Measurements from ENCODE around the gene CRACR2A. TPM values are rescaled to one million over a fixed set of nuclear protein-coding genes. Genes with fewer than 3 reads are reported as not detected.

Gene CRACR2A
- total RNA-seq, 2 donors from 2014 or later: 1.1 to 4.7 TPM

GRCh38 chr12:3633396-3633795 is 119.5 kb downstream of the CRACR2A start:
- Histone ChIP-seq H3K9ac (ENCODE audit: extremely low read depth, low read length, poor library complexity, severe bottlenecking) (no peak overlapping the region), H3K9me3 (ENCODE audit: control insufficient read depth, low read length) (no peaks in the 10 kb centered on the region), H3K4me3 (ENCODE audit: low read length) (no peak overlapping the region), H3K27ac (ENCODE audit: low read depth, low read length) (no peak overlapping the region), H3K36me3 (ENCODE audit: control insufficient read depth, insufficient read depth, low read length) (no peaks in the 10 kb centered on the region), H3K27me3 (ENCODE audit: control insufficient read depth, insufficient read depth, low read length, poor library complexity, severe bottlenecking) (no peaks in the 10 kb centered on the region), H3K4me1 (ENCODE audit: control insufficient read depth, insufficient read depth, low read length) (peaks cover 7% of the 10 kb centered on the region)
- H3K4me3 Mint-ChIP-seq: no peak overlapping the region
- H3K9me3 Mint-ChIP-seq: no peaks in the 10 kb centered on the region
- DNase-seq: no peak
- no peak overlapping the region for H3K27ac Mint-ChIP-seq
- TF ChIP-seq CTCF (conservative IDR thresholded peaks at IDR 0.05): no peak
- peaks cover 16% of the 10 kb centered on the region for H3K4me1 Mint-ChIP-seq
- no peaks in the 10 kb centered on the region for H3K36me3 Mint-ChIP-seq (ENCODE audit: low read depth)
- 92% methylated on average over 6 to 9 of the region's 9 CpGs for WGBS, 2 experiments (ENCODE audit: insufficient coverage in 1 of 2, insufficient read length in 1 of 2)
- H3K27me3 Mint-ChIP-seq (ENCODE audit: insufficient read depth): no peaks in the 10 kb centered on the region

- Mint-ChIP-seq H3K4me1 (peaks cover 16% of the 10 kb centered on the region), H3K27ac (no peak overlapping the region), H3K9me3 (no peaks in the 10 kb centered on the region), H3K36me3 (ENCODE audit: low read depth) (no peaks in the 10 kb centered on the region), H3K4me3 (no peak overlapping the region), H3K27me3 (ENCODE audit: insufficient read depth) (no peaks in the 10 kb centered on the region)
- DNase-seq: no peak
- H3K9me3 ChIP-seq (ENCODE audit: control insufficient read depth, low read length): no peaks in the 10 kb centered on the region
- no peak overlapping the region for H3K27ac ChIP-seq (ENCODE audit: low read depth, low read length)
- H3K27me3 ChIP-seq (ENCODE audit: control insufficient read depth, insufficient read depth, low read length, poor library complexity, severe bottlenecking): no peaks in the 10 kb centered on the region
- H3K4me1 ChIP-seq (ENCODE audit: control insufficient read depth, insufficient read depth, low read length): peaks cover 7% of the 10 kb centered on the region
- no peak overlapping the region for H3K9ac ChIP-seq (ENCODE audit: extremely low read depth, low read length, poor library complexity, severe bottlenecking)
- WGBS, 2 experiments (ENCODE audit: insufficient coverage in 1 of 2, insufficient read length in 1 of 2): 91 to 100% methylated on average over 1 to 2 of the region's 2 CpGs
- H3K4me3 ChIP-seq (ENCODE audit: low read length): no peak overlapping the region
- H3K36me3 ChIP-seq (ENCODE audit: control insufficient read depth, insufficient read depth, low read length): no peaks in the 10 kb centered on the region
- TF ChIP-seq CTCF (conservative IDR thresholded peaks at IDR 0.05): no peak
These were observed 120.2 kb downstream of the CRACR2A start for GRCh38 chr12:3632754-3633153.

GRCh38 chr12:3632256-3632655 is 120.7 kb downstream of the CRACR2A start:
- no peak overlapping the region for H3K4me3 Mint-ChIP-seq
- TF ChIP-seq CTCF (conservative IDR thresholded peaks at IDR 0.05): no peak
- H3K27ac Mint-ChIP-seq: no peak overlapping the region
- Histone ChIP-seq H3K4me1 (ENCODE audit: control insufficient read depth, insufficient read depth, low read length) (peaks cover 7% of the 10 kb centered on the region), H3K27ac (ENCODE audit: low read depth, low read length) (no peak overlapping the region), H3K27me3 (ENCODE audit: control insufficient read depth, insufficient read depth, low read length, poor library complexity, severe bottlenecking) (no peaks in the 10 kb centered on the region), H3K9me3 (ENCODE audit: control insufficient read depth, low read length) (no peaks in the 10 kb centered on the region), H3K9ac (ENCODE audit: extremely low read depth, low read length, poor library complexity, severe bottlenecking) (no peak overlapping the region), H3K36me3 (ENCODE audit: control insufficient read depth, insufficient read depth, low read length) (no peaks in the 10 kb centered on the region), H3K4me3 (ENCODE audit: low read length) (no peak overlapping the region)
- peaks cover 4% of the 10 kb centered on the region for H3K27me3 Mint-ChIP-seq (ENCODE audit: insufficient read depth)
- peaks cover 16% of the 10 kb centered on the region for H3K4me1 Mint-ChIP-seq
- no peaks in the 10 kb centered on the region for H3K36me3 Mint-ChIP-seq (ENCODE audit: low read depth)
- no peaks in the 10 kb centered on the region for H3K9me3 Mint-ChIP-seq
- no peak for DNase-seq
- 78% methylated on average over 1 of the region's 1 CpG; no CpG with 5 or more reads in 1 of the 2 experiments for WGBS, 2 experiments (ENCODE audit: insufficient coverage in 1 of 2, insufficient read length in 1 of 2)

Measured in endodermal cell (in vitro differentiated cells).